ENCODE results near the gene PDE4B. TPM values are rescaled to one million over a fixed set of nuclear protein-coding genes. Genes with fewer than 3 reads are reported as not detected.

Gene PDE4B
- total and polyA plus RNA-seq, 9 of the 15 experiments (the other 6 are each of a cell fraction or from before 2014, with no cell fraction given) = 0.09 TPM; not detected in 8

GRCh38 chr1:66359269-66359668, 566.6 kb downstream of the PDE4B start:
- no peak overlapping the region for H2AFZ ChIP-seq (ENCODE audit: low read depth, low read length)
- TF ChIP-seq TCFL5 (CRISPR knock-in tag; conservative IDR thresholded peaks at IDR 0.05) (no peak), ZNF740 (CRISPR knock-in tag; IDR thresholded peaks at IDR 0.05) (no peak), ZNF740 (tag; IDR thresholded peaks at IDR 0.05) (no peak), KDM4B (IDR thresholded peaks at IDR 0.05; ENCODE audit: borderline replicate concordance in 2 of 2, low read depth in 1 of 2) (no peak), GATAD2B (IDR thresholded peaks at IDR 0.05; ENCODE audit: borderline replicate concordance) (no peak), NFYB (IDR thresholded peaks at IDR 0.05; ENCODE audit: extremely low read depth, insufficient read length) (no peak), U2AF2 (optimal IDR thresholded peaks at IDR 0.05; ENCODE audit: low read depth, low read length) (no peak), ZNF146 (CRISPR knock-in tag; IDR thresholded peaks at IDR 0.05; ENCODE audit: unreplicated experiment) (no peak), ZNF311 (CRISPR knock-in tag; IDR thresholded peaks at IDR 0.05) (no peak), PREB (CRISPR knock-in tag; IDR thresholded peaks at IDR 0.05) (no peak), YBX1 (IDR thresholded peaks at IDR 0.05) (no peak), ZBTB2 (IDR thresholded peaks at IDR 0.05) (no peak), SUPT5H (IDR thresholded peaks at IDR 0.05) (no peak), ZZZ3 (IDR thresholded peaks at IDR 0.05) (no peak), CEBPG (CRISPR knock-in tag; IDR thresholded peaks at IDR 0.05) (no peak), CEBPG (tag; conservative IDR thresholded peaks at IDR 0.05 in 1 of 2, IDR thresholded peaks at IDR 0.05 in 1 of 2) (no peak), BRCA1 (IDR thresholded peaks at IDR 0.05) (no peak), BRCA1 (CRISPR knock-in tag; IDR thresholded peaks at IDR 0.05) (no peak)
- FAIRE-seq (no peak), DNase-seq (ENCODE audit: extremely low read depth in 1 of 4, low spot score in 3 of 4) (no peak), ATAC-seq (no peak)
- ChIA-PET POLR2A (no interaction called here), CTCF (ENCODE audit: low intra/inter-chr PET ratio) (no interaction called here)
- WGBS (ENCODE audit: insufficient coverage, low coverage, missing lambda C conversion rate) = 0% methylated on average over 1 of the region's 1 CpG
- no peaks in the 10 kb centered on the region for H3K79me2 ChIP-seq (ENCODE audit: control insufficient read depth, insufficient read depth, low read length)
- no peaks in the 10 kb centered on the region for H3K36me3 ChIP-seq (ENCODE audit: control insufficient read depth, insufficient read depth, low read length)
- no peak overlapping the region for H3K9ac ChIP-seq (ENCODE audit: insufficient read depth in 1 of 2, low read depth in 2 of 2, low read length in 2 of 2)
- H3K9me3 ChIP-seq (replicated peaks; ENCODE audit: control insufficient read depth, insufficient read depth, low read depth, low read length) = no peaks in the 10 kb centered on the region
- H4K20me1 ChIP-seq (replicated peaks; ENCODE audit: control insufficient read depth, insufficient read depth, low read length) = no peaks in the 10 kb centered on the region
- in situ Hi-C loops (cut with MboI) = no loop called here
- no peak overlapping the region for H3K27ac ChIP-seq (ENCODE audit: extremely low read depth, low read depth, low read length)
- no peaks in the 10 kb centered on the region for H3K9me1 ChIP-seq (ENCODE audit: control insufficient read depth, insufficient read depth, low read length)
- H3K4me2 ChIP-seq (ENCODE audit: insufficient read depth, low read length) = no peak overlapping the region
- no TSS peak for BruUV-seq (replicated peaks)
- H3K4me1 ChIP-seq (replicated peaks in 1 of 2; ENCODE audit: control insufficient read depth in 2 of 2, insufficient read depth in 2 of 2, low read length in 2 of 2) = no peaks in the 10 kb centered on the region
- intact Hi-C loops (cut with micrococcal nuclease) = no loop called here
- H3K4me3 ChIP-seq = no peak overlapping the region
- no peaks in the 10 kb centered on the region for H3K27me3 ChIP-seq (ENCODE audit: control insufficient read depth in 2 of 2, insufficient read depth in 2 of 2, low read length in 2 of 2)
